Liver (tissue), 9 donors: ENCODE data around the gene TMC1. TPM values are rescaled to one million over a fixed set of nuclear protein-coding genes. Genes with fewer than 3 reads are reported as not detected.

Experiments used
- DNase-seq: peaks from one replicate; pipeline ENCODE4 v3.0.0-alpha.2; 2017; ENCODE audit warnings: low spot score
- H3K27ac ChIP-seq, 2 donors: one replicate each; pipeline ENCODE4 v1.7.0; 2013; ENCODE audit warnings: inconsistent platforms in 2 of 2, low read length in 2 of 2, control low read depth in 1 of 2, low read depth in 1 of 2, mild to moderate bottlenecking in 1 of 2
- H3K27me3 ChIP-seq, 4 donors: one replicate each; pipeline versions ENCODE4 v1.6.1 to v1.7.0; 2013; ENCODE audit warnings: low read length in 3 of 4, inconsistent platforms in 1 of 4, mild to moderate bottlenecking in 1 of 4, moderate library complexity in 1 of 4; ENCODE audit not compliant: control insufficient read depth in 4 of 4, insufficient read depth in 4 of 4
- H3K36me3 ChIP-seq, 4 donors: one replicate each; pipeline versions ENCODE4 v1.6.1 to v1.7.0; 2013; ENCODE audit warnings: low read length in 3 of 4, mild to moderate bottlenecking in 3 of 4, low read depth in 1 of 4, moderate library complexity in 1 of 4; ENCODE audit not compliant: control insufficient read depth in 4 of 4, insufficient read depth in 3 of 4
- H3K4me1 ChIP-seq, 4 donors: one replicate each; pipeline versions ENCODE4 v1.6.1 to v1.7.0; 2013; ENCODE audit warnings: low read length in 3 of 4, mild to moderate bottlenecking in 3 of 4, moderate library complexity in 1 of 4; ENCODE audit not compliant: control insufficient read depth in 4 of 4, insufficient read depth in 4 of 4
- H3K4me3 ChIP-seq, 3 donors: one replicate each; pipeline versions ENCODE4 v1.6.1 to v1.7.0; 2013; ENCODE audit warnings: low read length in 3 of 3, control low read depth in 1 of 3, low read depth in 1 of 3, mild to moderate bottlenecking in 1 of 3
- H3K9ac ChIP-seq, 2 donors: one replicate each; pipeline ENCODE4 v1.7.0; 2013; ENCODE audit warnings: low read length in 2 of 2, mild to moderate bottlenecking in 2 of 2, moderate library complexity in 2 of 2, control low read depth in 1 of 2, low read depth in 1 of 2
- H3K9me3 ChIP-seq, 4 donors: one replicate each; pipeline versions ENCODE4 v1.6.1 to v1.7.0; 2013; ENCODE audit warnings: low read length in 3 of 4; ENCODE audit not compliant: control insufficient read depth in 4 of 4
- EGR1 ChIP-seq, 2 donors: IDR thresholded peaks; 2 replicates each; pipeline ENCODE4 v1.6.1; 2016 to 2018; ENCODE audit warnings: antibody characterized with exemption in 2 of 2, low read depth in 2 of 2
- FOXA1 ChIP-seq: IDR thresholded peaks from 2 replicates; pipeline ENCODE4 v1.6.1; 2016; ENCODE audit warnings: antibody characterized with exemption
- HNF4A ChIP-seq, 2 donors: conservative IDR thresholded peaks; 2 replicates each; pipeline ENCODE4 v1.6.1; 2016; ENCODE audit warnings: antibody characterized with exemption in 2 of 2, mild to moderate bottlenecking in 2 of 2
- NR2F2 ChIP-seq: IDR thresholded peaks from 2 replicates; pipeline ENCODE4 v1.6.1; 2016; ENCODE audit warnings: antibody characterized with exemption
- TAF1 ChIP-seq: conservative IDR thresholded peaks from 2 replicates; pipeline ENCODE4 v1.6.1; 2016; ENCODE audit warnings: antibody characterized with exemption, mild to moderate bottlenecking
- WGBS: extraction: QIAGEN DNeasy Blood & Tissue Kit; methylation state at CpG from one replicate; pipeline ENCODE4 v1.1.7; 2013; 5-methylcytosine and 5-hydroxymethylcytosine counted together
- polyA plus RNA-seq, 2 donors: library from polyadenylated mRNA; stranded (reverse) in 1 of 2; unstranded in 1 of 2; fragments of 200-250 nt in 1 of 2; fragments of >200 nt in 1 of 2; fragmentation: Nextera tagmentation in 1 of 2; extraction: Ambion mirVana in 1 of 2; gene quantifications; one replicate each; pipeline versions ENCODE4 v1.2.1 to v1.2.3, GENCODE V29; 2013 to 2015
- total RNA-seq, 2 donors: library from RNA; depleted of rRNA; stranded (reverse); fragments of >200 nt; gene quantifications; one replicate each; pipeline ENCODE4 v1.2.3, GENCODE V29; 2014
- TF ChIP-seq, protein P1 (sequence below): IDR thresholded peaks from 2 replicates; pipeline ENCODE4 v1.6.1; 2016; ENCODE audit warnings: antibody characterized with exemption, mild to moderate bottlenecking
- TF ChIP-seq, protein P2 (sequence below): IDR thresholded peaks from 2 replicates; pipeline ENCODE4 v1.6.1; 2016; ENCODE audit warnings: antibody characterized with exemption
- donor health status: healthy.
- donor health status: healthy.
- donor health status: healthy.
- donor health status: healthy.
- donor health status: healthy.

TMC1 gene
- total and polyA plus RNA-seq, 4 donors: 0.09 TPM; not detected in 3

- TF ChIP-seq, protein P1, sequence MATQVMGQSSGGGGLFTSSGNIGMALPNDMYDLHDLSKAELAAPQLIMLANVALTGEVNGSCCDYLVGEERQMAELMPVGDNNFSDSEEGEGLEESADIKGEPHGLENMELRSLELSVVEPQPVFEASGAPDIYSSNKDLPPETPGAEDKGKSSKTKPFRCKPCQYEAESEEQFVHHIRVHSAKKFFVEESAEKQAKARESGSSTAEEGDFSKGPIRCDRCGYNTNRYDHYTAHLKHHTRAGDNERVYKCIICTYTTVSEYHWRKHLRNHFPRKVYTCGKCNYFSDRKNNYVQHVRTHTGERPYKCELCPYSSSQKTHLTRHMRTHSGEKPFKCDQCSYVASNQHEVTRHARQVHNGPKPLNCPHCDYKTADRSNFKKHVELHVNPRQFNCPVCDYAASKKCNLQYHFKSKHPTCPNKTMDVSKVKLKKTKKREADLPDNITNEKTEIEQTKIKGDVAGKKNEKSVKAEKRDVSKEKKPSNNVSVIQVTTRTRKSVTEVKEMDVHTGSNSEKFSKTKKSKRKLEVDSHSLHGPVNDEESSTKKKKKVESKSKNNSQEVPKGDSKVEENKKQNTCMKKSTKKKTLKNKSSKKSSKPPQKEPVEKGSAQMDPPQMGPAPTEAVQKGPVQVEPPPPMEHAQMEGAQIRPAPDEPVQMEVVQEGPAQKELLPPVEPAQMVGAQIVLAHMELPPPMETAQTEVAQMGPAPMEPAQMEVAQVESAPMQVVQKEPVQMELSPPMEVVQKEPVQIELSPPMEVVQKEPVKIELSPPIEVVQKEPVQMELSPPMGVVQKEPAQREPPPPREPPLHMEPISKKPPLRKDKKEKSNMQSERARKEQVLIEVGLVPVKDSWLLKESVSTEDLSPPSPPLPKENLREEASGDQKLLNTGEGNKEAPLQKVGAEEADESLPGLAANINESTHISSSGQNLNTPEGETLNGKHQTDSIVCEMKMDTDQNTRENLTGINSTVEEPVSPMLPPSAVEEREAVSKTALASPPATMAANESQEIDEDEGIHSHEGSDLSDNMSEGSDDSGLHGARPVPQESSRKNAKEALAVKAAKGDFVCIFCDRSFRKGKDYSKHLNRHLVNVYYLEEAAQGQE: no peak
- TF ChIP-seq NR2F2: no peak
- no peak for TF ChIP-seq TAF1
Observed at GRCh38 chr9:72537011-72537545, 15.7 kb downstream of the TMC1 start (continued).

DNA sequence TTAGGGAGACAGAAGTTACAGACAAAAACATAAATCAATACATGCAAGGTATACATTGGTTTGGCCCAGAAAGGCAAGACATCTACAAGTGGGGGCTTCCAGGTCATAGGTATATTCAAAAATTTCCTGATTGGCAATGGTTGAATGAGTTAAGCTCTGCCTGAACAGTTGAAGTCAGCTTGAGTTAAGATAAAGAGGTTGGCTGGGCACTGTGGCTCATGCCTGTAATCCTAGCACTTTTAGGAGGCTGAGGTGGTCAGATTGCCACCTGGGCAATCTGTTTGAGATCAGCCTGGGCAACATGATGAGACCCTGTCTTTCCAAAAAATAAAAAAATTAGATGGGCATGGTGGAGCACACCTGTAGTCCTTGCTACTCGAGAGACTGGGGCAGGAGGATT is 16.3 kb downstream of the TMC1 start:
- TF ChIP-seq, protein P2, sequence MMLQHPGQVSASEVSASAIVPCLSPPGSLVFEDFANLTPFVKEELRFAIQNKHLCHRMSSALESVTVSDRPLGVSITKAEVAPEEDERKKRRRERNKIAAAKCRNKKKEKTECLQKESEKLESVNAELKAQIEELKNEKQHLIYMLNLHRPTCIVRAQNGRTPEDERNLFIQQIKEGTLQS: no peak
- TF ChIP-seq, protein P1: no peak
- Histone ChIP-seq H3K4me1 (no peaks in the 10 kb centered on the region), H3K27ac (no peak overlapping the region), H3K9me3 (no peaks in the 10 kb centered on the region), H3K9ac (no peak overlapping the region), H3K27me3 (no peaks in the 10 kb centered on the region), H3K4me3 (no peak overlapping the region), H3K36me3 (no peaks in the 10 kb centered on the region)
- 90% methylated on average over 1 of the region's 1 CpG for WGBS
- DNase-seq: no peak

- TF ChIP-seq FOXA1: no peak
- no peak for TF ChIP-seq NR2F2
- no peak for TF ChIP-seq EGR1 (IDR thresholded peaks at IDR 0.05; ENCODE audit: low read depth in 2 of 2)
- no peak for TF ChIP-seq HNF4A (conservative IDR thresholded peaks at IDR 0.05)
- Histone ChIP-seq H3K27me3 (no peaks in the 10 kb centered on the region), H3K27ac (no peak overlapping the region), H3K4me1 (no peaks in the 10 kb centered on the region), H3K9ac (no peak overlapping the region), H3K36me3 (no peaks in the 10 kb centered on the region), H3K4me3 (no peak overlapping the region), H3K9me3 (no peaks in the 10 kb centered on the region)
- WGBS: 91% methylated on average over 4 of the region's 4 CpGs
- DNase-seq: no peak
Observed at GRCh38 chr9:72538921-72539702, 17.7 kb downstream of the TMC1 start.
